GM23338 (cell line): ENCODE results near the gene CD72.

ENCODE experiments used
- CREB1 ChIP-seq: fragments of 250-450 bp; sonication (Bioruptor Pico); IDR thresholded peaks from 2 replicates; pipeline ENCODE4 v1.5.0; 2020; ENCODE audit warnings: low read depth, mild to moderate bottlenecking, moderate library complexity
- ETS1 ChIP-seq: IDR thresholded peaks from 2 replicates; pipeline ENCODE4 v1.6.1; 2016; ENCODE audit warnings: antibody characterized with exemption
- EZH2 ChIP-seq: fragments of 200-600 bp; sonication (generic); IDR thresholded peaks from one replicate; pipeline ENCODE4 v1.8.0; 2017; ENCODE audit warnings: antibody characterized with exemption, mild to moderate bottlenecking, low read depth; ENCODE audit not compliant: unreplicated experiment
- POLR2AphosphoS5 ChIP-seq: IDR thresholded peaks from 2 replicates; pipeline ENCODE4 v1.6.1; 2016; ENCODE audit warnings: antibody characterized with exemption, low read depth
- TF ChIP-seq, protein P1 (sequence below), 2 experiments: fragments of 200-600 bp in 1 of 2; sonication (generic) in 1 of 2; conservative IDR thresholded peaks; 2 replicates each; pipeline versions ENCODE4 v1.5.1 to v1.6.1; 2016 to 2017; ENCODE audit warnings: antibody characterized with exemption in 2 of 2, low read depth in 2 of 2, mild to moderate bottlenecking in 2 of 2, moderate library complexity in 1 of 2

- TF ChIP-seq POLR2AphosphoS5 = no peak
- TF ChIP-seq, protein P1, sequence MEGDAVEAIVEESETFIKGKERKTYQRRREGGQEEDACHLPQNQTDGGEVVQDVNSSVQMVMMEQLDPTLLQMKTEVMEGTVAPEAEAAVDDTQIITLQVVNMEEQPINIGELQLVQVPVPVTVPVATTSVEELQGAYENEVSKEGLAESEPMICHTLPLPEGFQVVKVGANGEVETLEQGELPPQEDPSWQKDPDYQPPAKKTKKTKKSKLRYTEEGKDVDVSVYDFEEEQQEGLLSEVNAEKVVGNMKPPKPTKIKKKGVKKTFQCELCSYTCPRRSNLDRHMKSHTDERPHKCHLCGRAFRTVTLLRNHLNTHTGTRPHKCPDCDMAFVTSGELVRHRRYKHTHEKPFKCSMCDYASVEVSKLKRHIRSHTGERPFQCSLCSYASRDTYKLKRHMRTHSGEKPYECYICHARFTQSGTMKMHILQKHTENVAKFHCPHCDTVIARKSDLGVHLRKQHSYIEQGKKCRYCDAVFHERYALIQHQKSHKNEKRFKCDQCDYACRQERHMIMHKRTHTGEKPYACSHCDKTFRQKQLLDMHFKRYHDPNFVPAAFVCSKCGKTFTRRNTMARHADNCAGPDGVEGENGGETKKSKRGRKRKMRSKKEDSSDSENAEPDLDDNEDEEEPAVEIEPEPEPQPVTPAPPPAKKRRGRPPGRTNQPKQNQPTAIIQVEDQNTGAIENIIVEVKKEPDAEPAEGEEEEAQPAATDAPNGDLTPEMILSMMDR (conservative IDR thresholded peaks at IDR 0.05; ENCODE audit: low read depth in 2 of 2) = peak in 1 of 2 experiments; percentile 22; a peak in 2 of 4 replicates
- no peak for TF ChIP-seq EZH2
- TF ChIP-seq ETS1 = no peak
- TF ChIP-seq CREB1 = no peak
Observed at GRCh38 chr9:35566417-35566816, 51.8 kb downstream of the CD72 start.
